Liver (tissue), 9 donors: ENCODE data around the gene GPRC5D. TPM values are rescaled to one million over a fixed set of nuclear protein-coding genes. Genes with fewer than 3 reads are reported as not detected.

Source experiments
- DNase-seq: peaks from one replicate; pipeline ENCODE4 v3.0.0-alpha.2; 2017; ENCODE audit warnings: low spot score
- H3K27ac ChIP-seq, 2 donors: one replicate each; pipeline ENCODE4 v1.7.0; 2013; ENCODE audit warnings: inconsistent platforms in 2 of 2, low read length in 2 of 2, control low read depth in 1 of 2, low read depth in 1 of 2, mild to moderate bottlenecking in 1 of 2
- H3K27me3 ChIP-seq, 4 donors: one replicate each; pipeline versions ENCODE4 v1.6.1 to v1.7.0; 2013; ENCODE audit warnings: low read length in 3 of 4, inconsistent platforms in 1 of 4, mild to moderate bottlenecking in 1 of 4, moderate library complexity in 1 of 4; ENCODE audit not compliant: control insufficient read depth in 4 of 4, insufficient read depth in 4 of 4
- H3K36me3 ChIP-seq, 4 donors: one replicate each; pipeline versions ENCODE4 v1.6.1 to v1.7.0; 2013; ENCODE audit warnings: low read length in 3 of 4, mild to moderate bottlenecking in 3 of 4, low read depth in 1 of 4, moderate library complexity in 1 of 4; ENCODE audit not compliant: control insufficient read depth in 4 of 4, insufficient read depth in 3 of 4
- H3K4me1 ChIP-seq, 4 donors: one replicate each; pipeline versions ENCODE4 v1.6.1 to v1.7.0; 2013; ENCODE audit warnings: low read length in 3 of 4, mild to moderate bottlenecking in 3 of 4, moderate library complexity in 1 of 4; ENCODE audit not compliant: control insufficient read depth in 4 of 4, insufficient read depth in 4 of 4
- H3K4me3 ChIP-seq, 3 donors: one replicate each; pipeline versions ENCODE4 v1.6.1 to v1.7.0; 2013; ENCODE audit warnings: low read length in 3 of 3, control low read depth in 1 of 3, low read depth in 1 of 3, mild to moderate bottlenecking in 1 of 3
- H3K9ac ChIP-seq, 2 donors: one replicate each; pipeline ENCODE4 v1.7.0; 2013; ENCODE audit warnings: low read length in 2 of 2, mild to moderate bottlenecking in 2 of 2, moderate library complexity in 2 of 2, control low read depth in 1 of 2, low read depth in 1 of 2
- H3K9me3 ChIP-seq, 4 donors: one replicate each; pipeline versions ENCODE4 v1.6.1 to v1.7.0; 2013; ENCODE audit warnings: low read length in 3 of 4; ENCODE audit not compliant: control insufficient read depth in 4 of 4
- EGR1 ChIP-seq, 2 donors: IDR thresholded peaks; 2 replicates each; pipeline ENCODE4 v1.6.1; 2016 to 2018; ENCODE audit warnings: antibody characterized with exemption in 2 of 2, low read depth in 2 of 2
- FOXA1 ChIP-seq: IDR thresholded peaks from 2 replicates; pipeline ENCODE4 v1.6.1; 2016; ENCODE audit warnings: antibody characterized with exemption
- FOXA2 ChIP-seq: IDR thresholded peaks from 2 replicates; pipeline ENCODE4 v1.6.1; 2016; ENCODE audit warnings: antibody characterized with exemption
- GABPA ChIP-seq, 2 donors: IDR thresholded peaks in 1 of 2; conservative IDR thresholded peaks in 1 of 2; 2 replicates each; pipeline ENCODE4 v1.6.1; 2016; ENCODE audit warnings: antibody characterized with exemption in 2 of 2, mild to moderate bottlenecking in 1 of 2, moderate library complexity in 1 of 2
- HNF4G ChIP-seq: IDR thresholded peaks from 2 replicates; pipeline ENCODE4 v1.6.1; 2016; ENCODE audit warnings: antibody characterized with exemption
- NR2F2 ChIP-seq: IDR thresholded peaks from 2 replicates; pipeline ENCODE4 v1.6.1; 2016; ENCODE audit warnings: antibody characterized with exemption
- SP1 ChIP-seq: IDR thresholded peaks from 2 replicates; pipeline ENCODE4 v1.6.1; 2018; ENCODE audit warnings: antibody characterized with exemption, mild to moderate bottlenecking
- WGBS: extraction: QIAGEN DNeasy Blood & Tissue Kit; methylation state at CpG from one replicate; pipeline ENCODE4 v1.1.7; 2013; 5-methylcytosine and 5-hydroxymethylcytosine counted together
- polyA plus RNA-seq, 2 donors: library from polyadenylated mRNA; stranded (reverse) in 1 of 2; unstranded in 1 of 2; fragments of 200-250 nt in 1 of 2; fragments of >200 nt in 1 of 2; fragmentation: Nextera tagmentation in 1 of 2; extraction: Ambion mirVana in 1 of 2; gene quantifications; one replicate each; pipeline versions ENCODE4 v1.2.1 to v1.2.3, GENCODE V29; 2013 to 2015
- total RNA-seq, 2 donors: library from RNA; depleted of rRNA; stranded (reverse); fragments of >200 nt; gene quantifications; one replicate each; pipeline ENCODE4 v1.2.3, GENCODE V29; 2014
- TF ChIP-seq, protein P1 (sequence below): fragments of 150-350 bp; IDR thresholded peaks from 2 replicates; pipeline ENCODE4 v1.5.1; 2017; ENCODE audit warnings: improper control_type of control experiment, low read depth, low read length; ENCODE audit not compliant: missing input control
- TF ChIP-seq, protein P2 (sequence below): IDR thresholded peaks from 2 replicates; pipeline ENCODE4 v1.6.1; 2016; ENCODE audit warnings: antibody characterized with exemption
- TF ChIP-seq, protein P3 (sequence below): IDR thresholded peaks from 2 replicates; pipeline ENCODE4 v1.6.1; 2016; ENCODE audit warnings: antibody characterized with exemption, mild to moderate bottlenecking
- donor health status: healthy.
- donor health status: healthy.
- donor health status: healthy.
- donor health status: healthy.
- donor health status: healthy.

Gene GPRC5D
- total RNA-seq (under 1 TPM in 1 of 2 donors, not detected in 1; 0.17 TPM), polyA plus RNA-seq (under 1 TPM in 1 of 2 donors, not detected in 1; 0.13 TPM)

DNA sequence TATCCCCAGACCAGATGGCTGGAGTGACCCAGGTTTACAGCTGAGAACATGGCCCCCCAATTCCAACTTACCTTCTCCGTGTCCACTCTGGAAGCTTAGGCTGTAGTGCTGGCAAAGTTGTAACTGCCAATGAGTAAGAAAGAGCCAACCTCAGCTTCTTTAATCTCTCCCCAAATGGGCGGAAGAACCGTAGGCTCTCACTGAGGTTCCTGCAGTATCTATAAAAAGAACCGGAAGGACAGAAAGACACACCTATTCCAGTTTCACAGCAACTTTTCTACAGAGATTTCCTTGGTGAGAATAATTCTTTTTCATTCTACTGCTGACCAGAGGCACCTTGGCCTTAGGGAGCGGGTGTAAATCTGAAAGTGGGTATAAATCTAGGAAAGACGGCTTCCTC is at the start of gene GPRC5D:
GPRC5D (minus strand) TSS at position 135 of the 400 bp plus-strand sequence. CDS start 1,786 bp downstream, outside the sequence.
- WGBS, result 92% methylated on average over 6 of the region's 6 CpGs
- H3K4me1 ChIP-seq, result peaks cover 0 to 11% (median 8%) of the 10 kb centered on the region in 4 donors
- TF ChIP-seq NR2F2 (no peak), HNF4G (no peak), FOXA2 (no peak)
- H3K4me3 ChIP-seq, result no peak within 1 kb of the TSS
- DNase-seq, result no peak
- H3K9ac ChIP-seq, result no peak within 1 kb of the TSS
- no peak within 1 kb of the TSS for H3K27ac ChIP-seq
- no peaks in the 10 kb centered on the region for H3K9me3 ChIP-seq
- H3K27me3 ChIP-seq, result no peaks in the 10 kb centered on the region
- H3K36me3 ChIP-seq, result no peaks in the 10 kb centered on the region

DNA sequence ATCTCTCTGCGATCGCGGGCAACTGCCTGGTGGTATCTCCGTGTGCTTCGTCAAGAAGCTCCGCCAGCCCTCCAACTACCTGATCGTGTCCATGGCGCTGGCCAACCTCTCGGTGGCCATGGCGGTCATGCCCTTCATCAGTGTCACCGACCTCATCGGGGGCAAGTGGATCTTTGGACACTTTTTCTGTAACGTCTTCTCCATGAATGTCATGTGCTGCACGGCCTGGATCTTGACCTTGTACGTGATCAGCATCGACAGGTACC is 49.7 kb upstream of the GPRC5D start:
- 31% methylated on average over 16 of the region's 16 CpGs for WGBS
- Histone ChIP-seq H3K27me3 (no peaks in the 10 kb centered on the region), H3K4me1 (peaks cover 12 to 69% (median 52%) of the 10 kb centered on the region in 4 donors), H3K9ac (no peak overlapping the region), H3K9me3 (no peaks in the 10 kb centered on the region), H3K36me3 (no peaks in the 10 kb centered on the region), H3K27ac (peak overlapping the region; percentile 76 to 86), H3K4me3 (peak overlapping the region; percentile 37 to 79 (median 60))
- no peak for TF ChIP-seq EGR1 (IDR thresholded peaks at IDR 0.05; ENCODE audit: low read depth in 2 of 2)
- no peak for TF ChIP-seq FOXA2
- TF ChIP-seq, protein P1, sequence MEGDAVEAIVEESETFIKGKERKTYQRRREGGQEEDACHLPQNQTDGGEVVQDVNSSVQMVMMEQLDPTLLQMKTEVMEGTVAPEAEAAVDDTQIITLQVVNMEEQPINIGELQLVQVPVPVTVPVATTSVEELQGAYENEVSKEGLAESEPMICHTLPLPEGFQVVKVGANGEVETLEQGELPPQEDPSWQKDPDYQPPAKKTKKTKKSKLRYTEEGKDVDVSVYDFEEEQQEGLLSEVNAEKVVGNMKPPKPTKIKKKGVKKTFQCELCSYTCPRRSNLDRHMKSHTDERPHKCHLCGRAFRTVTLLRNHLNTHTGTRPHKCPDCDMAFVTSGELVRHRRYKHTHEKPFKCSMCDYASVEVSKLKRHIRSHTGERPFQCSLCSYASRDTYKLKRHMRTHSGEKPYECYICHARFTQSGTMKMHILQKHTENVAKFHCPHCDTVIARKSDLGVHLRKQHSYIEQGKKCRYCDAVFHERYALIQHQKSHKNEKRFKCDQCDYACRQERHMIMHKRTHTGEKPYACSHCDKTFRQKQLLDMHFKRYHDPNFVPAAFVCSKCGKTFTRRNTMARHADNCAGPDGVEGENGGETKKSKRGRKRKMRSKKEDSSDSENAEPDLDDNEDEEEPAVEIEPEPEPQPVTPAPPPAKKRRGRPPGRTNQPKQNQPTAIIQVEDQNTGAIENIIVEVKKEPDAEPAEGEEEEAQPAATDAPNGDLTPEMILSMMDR, result no peak
- TF ChIP-seq GABPA (IDR thresholded peaks at IDR 0.05 in 1 of 2, conservative IDR thresholded peaks at IDR 0.05 in 1 of 2), result no peak
- TF ChIP-seq, protein P2, sequence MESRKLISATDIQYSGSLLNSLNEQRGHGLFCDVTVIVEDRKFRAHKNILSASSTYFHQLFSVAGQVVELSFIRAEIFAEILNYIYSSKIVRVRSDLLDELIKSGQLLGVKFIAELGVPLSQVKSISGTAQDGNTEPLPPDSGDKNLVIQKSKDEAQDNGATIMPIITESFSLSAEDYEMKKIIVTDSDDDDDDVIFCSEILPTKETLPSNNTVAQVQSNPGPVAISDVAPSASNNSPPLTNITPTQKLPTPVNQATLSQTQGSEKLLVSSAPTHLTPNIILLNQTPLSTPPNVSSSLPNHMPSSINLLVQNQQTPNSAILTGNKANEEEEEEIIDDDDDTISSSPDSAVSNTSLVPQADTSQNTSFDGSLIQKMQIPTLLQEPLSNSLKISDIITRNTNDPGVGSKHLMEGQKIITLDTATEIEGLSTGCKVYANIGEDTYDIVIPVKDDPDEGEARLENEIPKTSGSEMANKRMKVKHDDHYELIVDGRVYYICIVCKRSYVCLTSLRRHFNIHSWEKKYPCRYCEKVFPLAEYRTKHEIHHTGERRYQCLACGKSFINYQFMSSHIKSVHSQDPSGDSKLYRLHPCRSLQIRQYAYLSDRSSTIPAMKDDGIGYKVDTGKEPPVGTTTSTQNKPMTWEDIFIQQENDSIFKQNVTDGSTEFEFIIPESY, result no peak
- TF ChIP-seq FOXA1, result no peak
- no peak for TF ChIP-seq SP1
- TF ChIP-seq, protein P3, sequence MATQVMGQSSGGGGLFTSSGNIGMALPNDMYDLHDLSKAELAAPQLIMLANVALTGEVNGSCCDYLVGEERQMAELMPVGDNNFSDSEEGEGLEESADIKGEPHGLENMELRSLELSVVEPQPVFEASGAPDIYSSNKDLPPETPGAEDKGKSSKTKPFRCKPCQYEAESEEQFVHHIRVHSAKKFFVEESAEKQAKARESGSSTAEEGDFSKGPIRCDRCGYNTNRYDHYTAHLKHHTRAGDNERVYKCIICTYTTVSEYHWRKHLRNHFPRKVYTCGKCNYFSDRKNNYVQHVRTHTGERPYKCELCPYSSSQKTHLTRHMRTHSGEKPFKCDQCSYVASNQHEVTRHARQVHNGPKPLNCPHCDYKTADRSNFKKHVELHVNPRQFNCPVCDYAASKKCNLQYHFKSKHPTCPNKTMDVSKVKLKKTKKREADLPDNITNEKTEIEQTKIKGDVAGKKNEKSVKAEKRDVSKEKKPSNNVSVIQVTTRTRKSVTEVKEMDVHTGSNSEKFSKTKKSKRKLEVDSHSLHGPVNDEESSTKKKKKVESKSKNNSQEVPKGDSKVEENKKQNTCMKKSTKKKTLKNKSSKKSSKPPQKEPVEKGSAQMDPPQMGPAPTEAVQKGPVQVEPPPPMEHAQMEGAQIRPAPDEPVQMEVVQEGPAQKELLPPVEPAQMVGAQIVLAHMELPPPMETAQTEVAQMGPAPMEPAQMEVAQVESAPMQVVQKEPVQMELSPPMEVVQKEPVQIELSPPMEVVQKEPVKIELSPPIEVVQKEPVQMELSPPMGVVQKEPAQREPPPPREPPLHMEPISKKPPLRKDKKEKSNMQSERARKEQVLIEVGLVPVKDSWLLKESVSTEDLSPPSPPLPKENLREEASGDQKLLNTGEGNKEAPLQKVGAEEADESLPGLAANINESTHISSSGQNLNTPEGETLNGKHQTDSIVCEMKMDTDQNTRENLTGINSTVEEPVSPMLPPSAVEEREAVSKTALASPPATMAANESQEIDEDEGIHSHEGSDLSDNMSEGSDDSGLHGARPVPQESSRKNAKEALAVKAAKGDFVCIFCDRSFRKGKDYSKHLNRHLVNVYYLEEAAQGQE, result no peak
- no peak for DNase-seq
